Gastrocnemius medialis (tissue), 4 donors: Measurements from ENCODE around the gene SH3BP5.

Source experiments
- CTCF ChIP-seq, 5 experiments: fragments of 450-650 bp in 3 of 5; fragments of 200-600 bp in 2 of 5; sonication (generic) in 2 of 5; IDR thresholded peaks in 4 of 5; conservative IDR thresholded peaks in 1 of 5; 1 replicate in 4 of 5; 2 replicates in 1 of 5; pipeline ENCODE4 v1.5.1; 2016 to 2019; ENCODE audit warnings: antibody characterized with exemption in 5 of 5, mild to moderate bottlenecking in 3 of 5, moderate library complexity in 3 of 5
- POLR2A ChIP-seq, 2 donors: fragments of 450-650 bp; IDR thresholded peaks; one replicate each; pipeline ENCODE4 v1.6.1; 2017; ENCODE audit warnings: antibody characterized with exemption in 2 of 2, mild to moderate bottlenecking in 2 of 2, moderate library complexity in 2 of 2

- TF ChIP-seq CTCF (IDR thresholded peaks at IDR 0.05 in 4 of 5, conservative IDR thresholded peaks at IDR 0.05 in 1 of 5) = no peak
- TF ChIP-seq POLR2A (IDR thresholded peaks at IDR 0.05) = no peak
These were observed 71.1 kb downstream of the SH3BP5 start for GRCh38 chr3:15261274-15261673.
